IMR-90 (cell line): ENCODE results near the gene LMLN. TPM values are rescaled to one million over a fixed set of nuclear protein-coding genes. Genes with fewer than 3 reads are reported as not detected.

Source experiments
- ATAC-seq: fragments of 200-7000 bp; cut with Tn5 transposase; 2 replicates; pipeline ENCODE4 v1.9.1; 2020; ENCODE audit warnings: low read depth, mild to moderate bottlenecking, moderate library complexity
- BruUV-seq: library from RNA; stranded (reverse); fragments of 400-500 nt; replicated peaks from 2 replicates; lab custom pipeline; 2021; lab: Mats Ljungman, UMichigan
- CTCF ChIA-PET: fragments of 300-600 bp; formaldehyde crosslinking; extraction: SDS; loops from one replicate; lab custom pipeline; 2021; ENCODE audit warnings: antibody characterized with exemption; lab: Yijun Ruan, JAX
- POLR2A ChIA-PET: fragments of 300-600 bp; sonication (Branson Sonifier 250); formaldehyde crosslinking; loops from one replicate; lab custom pipeline; 2022; ENCODE audit warnings: antibody characterized with exemption; ENCODE audit not compliant: unreplicated experiment; lab: Charles Lee
- DNase-seq: peaks from one replicate; pipeline ENCODE4 v3.0.0; 2013
- H2AFZ ChIP-seq: replicated peaks from 2 replicates; pipeline ENCODE3; 2013; ENCODE audit warnings: low read length, mild to moderate bottlenecking; ENCODE audit not compliant: poor library complexity
- H2AK5ac ChIP-seq: 2 replicates; pipeline ENCODE4 v1.6.1; 2013; ENCODE audit warnings: low read depth, low read length, inconsistent platforms
- H2AK9ac ChIP-seq: replicated peaks from 2 replicates; pipeline ENCODE3; 2013; ENCODE audit warnings: mild to moderate bottlenecking, low read depth, low read length, moderate library complexity; ENCODE audit not compliant: poor library complexity
- H2BK120ac ChIP-seq: 2 replicates; pipeline ENCODE4 v1.6.1; 2013; ENCODE audit warnings: low read depth, low read length, inconsistent platforms
- H2BK15ac ChIP-seq: 3 replicates; pipeline ENCODE4 v1.6.1; 2013; ENCODE audit warnings: low read depth, low read length, inconsistent platforms
- H2BK20ac ChIP-seq: 2 replicates; pipeline ENCODE4 v1.6.1; 2013; ENCODE audit warnings: low read depth, mild to moderate bottlenecking, inconsistent platforms, low read length, moderate library complexity
- H2BK5ac ChIP-seq: 2 replicates; pipeline ENCODE4 v1.6.1; 2013; ENCODE audit warnings: mild to moderate bottlenecking, low read depth, low read length, inconsistent platforms; ENCODE audit not compliant: poor library complexity, severe bottlenecking
- H3K14ac ChIP-seq: replicated peaks from 2 replicates; pipeline ENCODE4 v1.6.1; 2013; ENCODE audit warnings: low read depth, low read length, inconsistent platforms
- H3K18ac ChIP-seq: 2 replicates; pipeline ENCODE4 v1.6.1; 2013; ENCODE audit warnings: low read depth, low read length, control low read depth
- H3K23ac ChIP-seq: 2 replicates; pipeline ENCODE4 v1.6.1; 2013; ENCODE audit warnings: low read depth, low read length, inconsistent platforms
- H3K27ac ChIP-seq: 2 replicates; pipeline ENCODE4 v1.5.1; 2013; ENCODE audit warnings: mild to moderate bottlenecking, control low read depth, low read length; ENCODE audit not compliant: insufficient read depth
- H3K27me3 ChIP-seq: 2 replicates; pipeline ENCODE4 v1.6.1; 2013; ENCODE audit warnings: low read length; ENCODE audit not compliant: control insufficient read depth, insufficient read depth
- H3K36me3 ChIP-seq: 2 replicates; pipeline ENCODE4 v1.6.1; 2013; ENCODE audit warnings: low read length, mixed read lengths; ENCODE audit not compliant: control insufficient read depth, insufficient read depth
- H3K4ac ChIP-seq: 2 replicates; pipeline ENCODE4 v1.6.1; 2013; ENCODE audit warnings: low read depth, low read length, inconsistent platforms
- H3K4me1 ChIP-seq: 2 replicates; pipeline ENCODE4 v1.6.1; 2013; ENCODE audit warnings: low read length, mixed read lengths; ENCODE audit not compliant: control insufficient read depth, insufficient read depth
- H3K4me2 ChIP-seq: 2 replicates; pipeline ENCODE4 v1.6.1; 2013; ENCODE audit warnings: low read depth, mild to moderate bottlenecking, control low read depth, low read length, moderate library complexity
- H3K4me3 ChIP-seq: 2 replicates; pipeline ENCODE4 v1.5.1; 2013; ENCODE audit warnings: low read depth, mild to moderate bottlenecking, control low read depth, low read length, moderate library complexity; ENCODE audit not compliant: insufficient read depth
- H3K56ac ChIP-seq: 2 replicates; pipeline ENCODE4 v1.6.1; 2013; ENCODE audit warnings: low read length, inconsistent platforms; ENCODE audit not compliant: insufficient read depth; ENCODE audit errors: extremely low read depth
- H3K79me1 ChIP-seq, 2 experiments: 2 replicates each; pipeline ENCODE4 v1.6.1; 2013; ENCODE audit warnings: low read length in 2 of 2, inconsistent platforms in 1 of 2, low read depth in 1 of 2
- H3K9ac ChIP-seq: 2 replicates; pipeline ENCODE4 v1.6.1; 2013; ENCODE audit warnings: low read depth, low read length, control low read depth
- H3K9me1 ChIP-seq: 2 replicates; pipeline ENCODE4 v1.6.1; 2013; ENCODE audit warnings: low read length, inconsistent platforms; ENCODE audit not compliant: insufficient read depth
- H3K9me3 ChIP-seq: 2 replicates; pipeline ENCODE4 v1.6.1; 2013; ENCODE audit warnings: low read length; ENCODE audit not compliant: control insufficient read depth, insufficient read depth
- H4K20me1 ChIP-seq: 2 replicates; pipeline ENCODE4 v1.6.1; 2013; ENCODE audit warnings: low read length, inconsistent platforms; ENCODE audit not compliant: insufficient read depth
- H4K5ac ChIP-seq: 2 replicates; pipeline ENCODE4 v1.6.1; 2013; ENCODE audit warnings: mild to moderate bottlenecking, low read depth, low read length, control low read depth
- H4K8ac ChIP-seq, 2 experiments: 2 replicates each; pipeline ENCODE4 v1.6.1; 2013; ENCODE audit warnings: low read depth in 2 of 2, low read length in 2 of 2, control low read depth in 1 of 2, inconsistent platforms in 1 of 2
- H4K91ac ChIP-seq: 2 replicates; pipeline ENCODE4 v1.6.1; 2013; ENCODE audit warnings: low read depth, low read length, inconsistent platforms; ENCODE audit not compliant: insufficient read depth
- BHLHE40 ChIP-seq: fragments of 150-350 bp; IDR thresholded peaks from 2 replicates; pipeline ENCODE4 v1.6.1; 2016; ENCODE audit warnings: mild to moderate bottlenecking, low read depth, low read length
- CEBPB ChIP-seq: IDR thresholded peaks from 2 replicates; pipeline ENCODE4 v1.6.1; 2012; ENCODE audit warnings: low read depth, low read length, improper control_type of control experiment
- CHD1 ChIP-seq: IDR thresholded peaks from 2 replicates; pipeline ENCODE4 v1.6.1; 2012; ENCODE audit warnings: low read depth, low read length, improper control_type of control experiment
- CTCF ChIP-seq: conservative IDR thresholded peaks from 2 replicates; pipeline ENCODE4 v1.5.1; 2012; ENCODE audit warnings: mild to moderate bottlenecking, low read depth, low read length, improper control_type of control experiment
- ELK1 ChIP-seq: fragments of 150-350 bp; IDR thresholded peaks from 2 replicates; pipeline ENCODE4 v1.6.1; 2016; ENCODE audit warnings: low read depth, mild to moderate bottlenecking, low read length, moderate library complexity, borderline replicate concordance
- FOS ChIP-seq: fragments of 150-350 bp; IDR thresholded peaks from 2 replicates; pipeline ENCODE4 v1.6.1; 2016; ENCODE audit warnings: low read depth, low read length
- MAFK ChIP-seq: IDR thresholded peaks from 2 replicates; pipeline ENCODE4 v1.6.1; 2012; ENCODE audit warnings: low read depth, low read length, improper control_type of control experiment
- MAZ ChIP-seq: IDR thresholded peaks from 2 replicates; pipeline ENCODE4 v1.6.1; 2012; ENCODE audit warnings: low read depth, mild to moderate bottlenecking, low read length, improper control_type of control experiment, moderate library complexity, borderline replicate concordance
- MXI1 ChIP-seq: IDR thresholded peaks from 2 replicates; pipeline ENCODE4 v1.6.1; 2012; ENCODE audit warnings: low read depth, mild to moderate bottlenecking, low read length, moderate library complexity, borderline replicate concordance
- NFE2L2 ChIP-seq: fragments of 150-350 bp; IDR thresholded peaks from 2 replicates; pipeline ENCODE4 v1.6.1; 2016; ENCODE audit warnings: low read depth, mild to moderate bottlenecking, low read length
- POLR2A ChIP-seq: IDR thresholded peaks from 2 replicates; pipeline ENCODE4 v1.6.1; 2012; ENCODE audit warnings: mild to moderate bottlenecking, low read depth, low read length
- RAD21 ChIP-seq: IDR thresholded peaks from 2 replicates; pipeline ENCODE4 v1.6.1; 2012; ENCODE audit warnings: low read length, improper control_type of control experiment
- RCOR1 ChIP-seq: IDR thresholded peaks from 2 replicates; pipeline ENCODE4 v1.6.1; 2012; ENCODE audit warnings: mild to moderate bottlenecking, low read length, improper control_type of control experiment; ENCODE audit not compliant: insufficient replicate concordance
- RFX5 ChIP-seq: IDR thresholded peaks from 2 replicates; pipeline ENCODE4 v1.8.0; 2012; ENCODE audit warnings: low read depth, mild to moderate bottlenecking, low read length, moderate library complexity
- SMC3 ChIP-seq: fragments of 150-350 bp; IDR thresholded peaks from 2 replicates; pipeline ENCODE4 v1.6.1; 2016; ENCODE audit warnings: low read depth, mild to moderate bottlenecking, antibody characterized with exemption, low read length, moderate library complexity
- WGBS, 2 experiments: methylation state at CpG; one replicate each; pipeline versions ENCODE4 v1.1.5 to v1.1.7; 2013; ENCODE audit warnings: missing lambda C conversion rate in 2 of 2; ENCODE audit not compliant: insufficient read length in 1 of 2; ENCODE audit errors: extremely low coverage in 2 of 2; 5-methylcytosine and 5-hydroxymethylcytosine counted together
- dilution Hi-C: fragments of 300-500 bp; cut with HindIII; formaldehyde crosslinking; loops from one replicate; pipeline ENCODE4 v1.14.3; 2018; ENCODE audit warnings: low sequenced_read_pairs; ENCODE audit not compliant: unreplicated experiment
- in situ Hi-C: fragments of 300-500 bp; cut with MboI; formaldehyde crosslinking; loops from 3 replicates; pipeline ENCODE4 v1.14.3; 2019; ENCODE audit warnings: low sequenced_read_pairs, inconsistent platforms, mixed read lengths
- intact Hi-C: fragments of 100-400 bp; cut with micrococcal nuclease; formaldehyde crosslinking; loops from 2 replicates; pipeline ENCODE4 v1.10.0; 2022
- polyA plus RNA-seq, 3 experiments: library from polyadenylated mRNA; depleted of rRNA; stranded (reverse); fragments of >200 nt; gene quantifications; 2 replicates each; pipeline ENCODE4 v1.2.3, GENCODE V29; 2012; ENCODE audit warnings: low replicate concordance in 1 of 3
- total RNA-seq: library from RNA; depleted of rRNA; stranded (reverse); fragments of >200 nt; gene quantifications from 2 replicates; pipeline ENCODE4 v1.2.3, GENCODE V29; 2012
- TF ChIP-seq, protein P1 (sequence below): fragments of 150-350 bp; IDR thresholded peaks from 2 replicates; pipeline ENCODE4 v1.6.1; 2017; ENCODE audit warnings: mild to moderate bottlenecking, antibody characterized with exemption, low read length, low read depth

The LMLN gene
- total and polyA plus RNA-seq, 2 of the 4 experiments (the other 2 are of a cell fraction), result 3.3 to 3.9 TPM

DNA sequence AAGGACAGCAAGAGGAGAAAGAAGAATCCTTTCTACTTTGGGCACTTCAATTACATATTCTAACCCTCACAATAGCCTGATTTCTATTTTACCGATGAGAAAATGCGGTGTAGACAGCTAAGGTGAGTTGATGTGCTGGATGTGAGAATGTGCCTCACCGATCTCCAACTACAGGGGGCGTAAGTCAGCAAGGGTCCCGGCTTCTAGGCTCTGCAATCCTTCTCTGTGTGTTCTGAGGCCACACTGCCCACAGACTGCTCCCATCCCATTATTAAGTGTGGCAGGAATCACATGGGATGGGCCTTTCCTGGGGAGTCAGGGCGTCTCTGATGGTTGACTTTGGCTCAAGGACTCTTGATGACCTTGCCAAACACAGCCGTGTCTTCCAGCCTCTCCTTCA lies 33.6 kb upstream of the LMLN start:
- in situ Hi-C loops (no loop called here), intact Hi-C loops (no loop called here), dilution Hi-C loops (no loop called here)
- no peaks in the 10 kb centered on the region for H3K4me1 ChIP-seq
- H2AK5ac ChIP-seq, result no peak overlapping the region
- no peak overlapping the region for H2AFZ ChIP-seq
- no peaks in the 10 kb centered on the region for H3K9me3 ChIP-seq
- no peak overlapping the region for H3K18ac ChIP-seq
- H2BK20ac ChIP-seq, result no peak overlapping the region
- no peak overlapping the region for H3K23ac ChIP-seq
- H2AK9ac ChIP-seq, result no peak overlapping the region
- no peak overlapping the region for H3K56ac ChIP-seq
- H2BK120ac ChIP-seq, result no peak overlapping the region
- no peaks in the 10 kb centered on the region for H3K27me3 ChIP-seq
- no peak overlapping the region for H3K4me2 ChIP-seq
- H3K9ac ChIP-seq, result no peak overlapping the region
- H3K14ac ChIP-seq, result no peak overlapping the region
- no peak overlapping the region for H2BK15ac ChIP-seq
- H4K8ac ChIP-seq, result no peak overlapping the region
- no peak overlapping the region for H3K4me3 ChIP-seq
- H4K20me1 ChIP-seq, result no peaks in the 10 kb centered on the region
- no peak overlapping the region for H2BK5ac ChIP-seq
- no peak overlapping the region for H3K4ac ChIP-seq
- H3K79me1 ChIP-seq, result no peaks in the 10 kb centered on the region
- CTCF ChIA-PET, result interaction anchor here (0.9 kb wide), 1 partner anchor 21 kb away, joined by 3 read pairs; no protein-coding TSS in a partner anchor
- H4K91ac ChIP-seq, result no peak overlapping the region
- 73% methylated on average over 2 of the region's 7 CpGs; no CpG with 5 or more reads in 1 of the 2 experiments for WGBS, 2 experiments
- TF ChIP-seq CTCF (no peak), NFE2L2 (no peak), MAFK (no peak), RFX5 (no peak), MAZ (no peak), BHLHE40 (no peak), ELK1 (no peak), RAD21 (no peak), CEBPB (no peak), RCOR1 (no peak), CHD1 (no peak), MXI1 (no peak), SMC3 (no peak), FOS (no peak), POLR2A (no peak)
- TF ChIP-seq, protein P1, sequence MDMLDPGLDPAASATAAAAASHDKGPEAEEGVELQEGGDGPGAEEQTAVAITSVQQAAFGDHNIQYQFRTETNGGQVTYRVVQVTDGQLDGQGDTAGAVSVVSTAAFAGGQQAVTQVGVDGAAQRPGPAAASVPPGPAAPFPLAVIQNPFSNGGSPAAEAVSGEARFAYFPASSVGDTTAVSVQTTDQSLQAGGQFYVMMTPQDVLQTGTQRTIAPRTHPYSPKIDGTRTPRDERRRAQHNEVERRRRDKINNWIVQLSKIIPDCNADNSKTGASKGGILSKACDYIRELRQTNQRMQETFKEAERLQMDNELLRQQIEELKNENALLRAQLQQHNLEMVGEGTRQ, result no peak
- H4K5ac ChIP-seq, result no peak overlapping the region
- no peaks in the 10 kb centered on the region for H3K36me3 ChIP-seq
- ATAC-seq, result no peak
- H3K27ac ChIP-seq, result no peak overlapping the region
- no TSS peak for BruUV-seq
- POLR2A ChIA-PET, result no interaction called here
- no peaks in the 10 kb centered on the region for H3K9me1 ChIP-seq
- DNase-seq, result no peak
